Fibroblast of skin of right biceps (primary cell): ENCODE data around the gene SH3PXD2B.
"Not testable (repeated sequence)": the region's sequence is repeated elsewhere in the genome, so short reads cannot be mapped to it uniquely, and the experiment has no call there.

ENCODE experiments used
- DNase-seq: peaks from one replicate; pipeline ENCODE4 v3.0.0-alpha.2; 2013

The SH3PXD2B gene

GRCh38 chr5:172485511-172486202, 31.3 kb upstream of the SH3PXD2B start:
- no peak for DNase-seq

- no peak for DNase-seq
Observed at GRCh38 chr5:172484664-172485063, 30.3 kb upstream of the SH3PXD2B start.

- DNase-seq, result no peak
Observed at GRCh38 chr5:172482156-172483020, 28.1 kb upstream of the SH3PXD2B start.

- peak; percentile 42 for DNase-seq
Observed at GRCh38 chr5:172481011-172481800, 26.9 kb upstream of the SH3PXD2B start.

GRCh38 chr5:172479784-172480115, 25.4 kb upstream of the SH3PXD2B start:
- no peak for DNase-seq

- DNase-seq, result peak; percentile 88
Observed at GRCh38 chr5:172479034-172479783, 24.9 kb upstream of the SH3PXD2B start.

GRCh38 chr5:172478695-172479033, 24.3 kb upstream of the SH3PXD2B start:
- not testable (repeated sequence) for DNase-seq

- no peak for DNase-seq
Observed at GRCh38 chr5:172478256-172478655, 23.9 kb upstream of the SH3PXD2B start.

- DNase-seq, result no peak
Observed at GRCh38 chr5:172477466-172477865, 23.1 kb upstream of the SH3PXD2B start.

GRCh38 chr5:172474293-172474692, 20.0 kb upstream of the SH3PXD2B start:
- no peak for DNase-seq

GRCh38 chr5:172473427-172473826, 19.1 kb upstream of the SH3PXD2B start:
- no peak for DNase-seq

GRCh38 chr5:172469697-172470096, 15.4 kb upstream of the SH3PXD2B start:
- DNase-seq, result no peak

GRCh38 chr5:172466062-172466461, 11.7 kb upstream of the SH3PXD2B start:
- no peak for DNase-seq

- no peak for DNase-seq
Observed at GRCh38 chr5:172463031-172463430, 8.7 kb upstream of the SH3PXD2B start.

GRCh38 chr5:172459783-172460165, 5.4 kb upstream of the SH3PXD2B start:
- no peak for DNase-seq

- DNase-seq, result no peak
Observed at GRCh38 chr5:172458976-172459782, 4.9 kb upstream of the SH3PXD2B start.

GRCh38 chr5:172456076-172456722, 1.9 kb upstream of the SH3PXD2B start:
- no peak for DNase-seq

- DNase-seq, result peak; percentile 81
Observed at GRCh38 chr5:172455511-172456061, 1.3 kb upstream of the SH3PXD2B start.

GRCh38 chr5:172455087-172455381, 709 bp upstream of the SH3PXD2B start:
- DNase-seq, result no peak

- peak; percentile 61 for DNase-seq
Observed at GRCh38 chr5:172453986-172454357, 353 bp downstream of the SH3PXD2B start.

- peak; percentile 83 for DNase-seq
Observed at GRCh38 chr5:172453206-172453985, 929 bp downstream of the SH3PXD2B start.
